Liver (tissue), 9 donors: ENCODE measurements around the gene RPTOR. TPM values are rescaled to one million over a fixed set of nuclear protein-coding genes. Genes with fewer than 3 reads are reported as not detected.

ENCODE experiments used
- DNase-seq: peaks from one replicate; pipeline ENCODE4 v3.0.0-alpha.2; 2017; ENCODE audit warnings: low spot score
- H3K27ac ChIP-seq, 2 donors: one replicate each; pipeline ENCODE4 v1.7.0; 2013; ENCODE audit warnings: inconsistent platforms in 2 of 2, low read length in 2 of 2, control low read depth in 1 of 2, low read depth in 1 of 2, mild to moderate bottlenecking in 1 of 2
- H3K27me3 ChIP-seq, 4 donors: one replicate each; pipeline versions ENCODE4 v1.6.1 to v1.7.0; 2013; ENCODE audit warnings: low read length in 3 of 4, inconsistent platforms in 1 of 4, mild to moderate bottlenecking in 1 of 4, moderate library complexity in 1 of 4; ENCODE audit not compliant: control insufficient read depth in 4 of 4, insufficient read depth in 4 of 4
- H3K36me3 ChIP-seq, 4 donors: one replicate each; pipeline versions ENCODE4 v1.6.1 to v1.7.0; 2013; ENCODE audit warnings: low read length in 3 of 4, mild to moderate bottlenecking in 3 of 4, low read depth in 1 of 4, moderate library complexity in 1 of 4; ENCODE audit not compliant: control insufficient read depth in 4 of 4, insufficient read depth in 3 of 4
- H3K4me1 ChIP-seq, 4 donors: one replicate each; pipeline versions ENCODE4 v1.6.1 to v1.7.0; 2013; ENCODE audit warnings: low read length in 3 of 4, mild to moderate bottlenecking in 3 of 4, moderate library complexity in 1 of 4; ENCODE audit not compliant: control insufficient read depth in 4 of 4, insufficient read depth in 4 of 4
- H3K4me3 ChIP-seq, 3 donors: one replicate each; pipeline versions ENCODE4 v1.6.1 to v1.7.0; 2013; ENCODE audit warnings: low read length in 3 of 3, control low read depth in 1 of 3, low read depth in 1 of 3, mild to moderate bottlenecking in 1 of 3
- H3K9ac ChIP-seq, 2 donors: one replicate each; pipeline ENCODE4 v1.7.0; 2013; ENCODE audit warnings: low read length in 2 of 2, mild to moderate bottlenecking in 2 of 2, moderate library complexity in 2 of 2, control low read depth in 1 of 2, low read depth in 1 of 2
- H3K9me3 ChIP-seq, 4 donors: one replicate each; pipeline versions ENCODE4 v1.6.1 to v1.7.0; 2013; ENCODE audit warnings: low read length in 3 of 4; ENCODE audit not compliant: control insufficient read depth in 4 of 4
- ATF3 ChIP-seq: IDR thresholded peaks from 2 replicates; pipeline ENCODE4 v1.6.1; 2016; ENCODE audit warnings: antibody characterized with exemption
- CTCF ChIP-seq: fragments of 150-350 bp; IDR thresholded peaks from 2 replicates; pipeline ENCODE4 v1.5.1; 2017; ENCODE audit warnings: improper control_type of control experiment, low read depth, low read length; ENCODE audit not compliant: missing input control
- EGR1 ChIP-seq, 2 donors: IDR thresholded peaks; 2 replicates each; pipeline ENCODE4 v1.6.1; 2016 to 2018; ENCODE audit warnings: antibody characterized with exemption in 2 of 2, low read depth in 2 of 2
- FOXA1 ChIP-seq: IDR thresholded peaks from 2 replicates; pipeline ENCODE4 v1.6.1; 2016; ENCODE audit warnings: antibody characterized with exemption
- FOXA2 ChIP-seq: IDR thresholded peaks from 2 replicates; pipeline ENCODE4 v1.6.1; 2016; ENCODE audit warnings: antibody characterized with exemption
- GABPA ChIP-seq, 2 donors: IDR thresholded peaks in 1 of 2; conservative IDR thresholded peaks in 1 of 2; 2 replicates each; pipeline ENCODE4 v1.6.1; 2016; ENCODE audit warnings: antibody characterized with exemption in 2 of 2, mild to moderate bottlenecking in 1 of 2, moderate library complexity in 1 of 2
- HNF4A ChIP-seq, 2 donors: conservative IDR thresholded peaks; 2 replicates each; pipeline ENCODE4 v1.6.1; 2016; ENCODE audit warnings: antibody characterized with exemption in 2 of 2, mild to moderate bottlenecking in 2 of 2
- HNF4G ChIP-seq: IDR thresholded peaks from 2 replicates; pipeline ENCODE4 v1.6.1; 2016; ENCODE audit warnings: antibody characterized with exemption
- MAX ChIP-seq: IDR thresholded peaks from 2 replicates; pipeline ENCODE4 v1.6.1; 2016; ENCODE audit warnings: antibody characterized with exemption
- RAD21 ChIP-seq, 2 donors: IDR thresholded peaks; 2 replicates each; pipeline ENCODE4 v1.6.1; 2016; ENCODE audit warnings: antibody characterized with exemption in 2 of 2, mild to moderate bottlenecking in 2 of 2
- RXRA ChIP-seq, 2 donors: IDR thresholded peaks; 2 replicates each; pipeline ENCODE4 v1.6.1; 2017 to 2018; ENCODE audit warnings: antibody characterized with exemption in 2 of 2, mild to moderate bottlenecking in 1 of 2
- SP1 ChIP-seq: IDR thresholded peaks from 2 replicates; pipeline ENCODE4 v1.6.1; 2018; ENCODE audit warnings: antibody characterized with exemption, mild to moderate bottlenecking
- TAF1 ChIP-seq: conservative IDR thresholded peaks from 2 replicates; pipeline ENCODE4 v1.6.1; 2016; ENCODE audit warnings: antibody characterized with exemption, mild to moderate bottlenecking
- YY1 ChIP-seq: IDR thresholded peaks from 2 replicates; pipeline ENCODE4 v1.6.1; 2016; ENCODE audit warnings: antibody characterized with exemption, mild to moderate bottlenecking
- WGBS: extraction: QIAGEN DNeasy Blood & Tissue Kit; methylation state at CpG from one replicate; pipeline ENCODE4 v1.1.7; 2013; 5-methylcytosine and 5-hydroxymethylcytosine counted together
- polyA plus RNA-seq, 2 donors: library from polyadenylated mRNA; stranded (reverse) in 1 of 2; unstranded in 1 of 2; fragments of 200-250 nt in 1 of 2; fragments of >200 nt in 1 of 2; fragmentation: Nextera tagmentation in 1 of 2; extraction: Ambion mirVana in 1 of 2; gene quantifications; one replicate each; pipeline versions ENCODE4 v1.2.1 to v1.2.3, GENCODE V29; 2013 to 2015
- total RNA-seq, 2 donors: library from RNA; depleted of rRNA; stranded (reverse); fragments of >200 nt; gene quantifications; one replicate each; pipeline ENCODE4 v1.2.3, GENCODE V29; 2014
- TF ChIP-seq, protein P1 (sequence below): IDR thresholded peaks from 2 replicates; pipeline ENCODE4 v1.6.1; 2016; ENCODE audit warnings: antibody characterized with exemption, mild to moderate bottlenecking
- TF ChIP-seq, protein P2 (sequence below): IDR thresholded peaks from 2 replicates; pipeline ENCODE4 v1.6.1; 2016; ENCODE audit warnings: antibody characterized with exemption
- donor health status: healthy.
- donor health status: healthy.
- donor health status: healthy.
- donor health status: healthy.
- donor health status: healthy.

RPTOR gene
- total and polyA plus RNA-seq, 4 donors: 4.8 to 25.4 (median 11.6) TPM

GRCh38 chr17:80861892-80862291 lies 317.3 kb downstream of the RPTOR start:
- TF ChIP-seq YY1 (no peak), RAD21 (IDR thresholded peaks at IDR 0.05) (peak in 1 of 2 donors; percentile 40), GABPA (IDR thresholded peaks at IDR 0.05 in 1 of 2, conservative IDR thresholded peaks at IDR 0.05 in 1 of 2) (no peak)
- TF ChIP-seq, protein P1, sequence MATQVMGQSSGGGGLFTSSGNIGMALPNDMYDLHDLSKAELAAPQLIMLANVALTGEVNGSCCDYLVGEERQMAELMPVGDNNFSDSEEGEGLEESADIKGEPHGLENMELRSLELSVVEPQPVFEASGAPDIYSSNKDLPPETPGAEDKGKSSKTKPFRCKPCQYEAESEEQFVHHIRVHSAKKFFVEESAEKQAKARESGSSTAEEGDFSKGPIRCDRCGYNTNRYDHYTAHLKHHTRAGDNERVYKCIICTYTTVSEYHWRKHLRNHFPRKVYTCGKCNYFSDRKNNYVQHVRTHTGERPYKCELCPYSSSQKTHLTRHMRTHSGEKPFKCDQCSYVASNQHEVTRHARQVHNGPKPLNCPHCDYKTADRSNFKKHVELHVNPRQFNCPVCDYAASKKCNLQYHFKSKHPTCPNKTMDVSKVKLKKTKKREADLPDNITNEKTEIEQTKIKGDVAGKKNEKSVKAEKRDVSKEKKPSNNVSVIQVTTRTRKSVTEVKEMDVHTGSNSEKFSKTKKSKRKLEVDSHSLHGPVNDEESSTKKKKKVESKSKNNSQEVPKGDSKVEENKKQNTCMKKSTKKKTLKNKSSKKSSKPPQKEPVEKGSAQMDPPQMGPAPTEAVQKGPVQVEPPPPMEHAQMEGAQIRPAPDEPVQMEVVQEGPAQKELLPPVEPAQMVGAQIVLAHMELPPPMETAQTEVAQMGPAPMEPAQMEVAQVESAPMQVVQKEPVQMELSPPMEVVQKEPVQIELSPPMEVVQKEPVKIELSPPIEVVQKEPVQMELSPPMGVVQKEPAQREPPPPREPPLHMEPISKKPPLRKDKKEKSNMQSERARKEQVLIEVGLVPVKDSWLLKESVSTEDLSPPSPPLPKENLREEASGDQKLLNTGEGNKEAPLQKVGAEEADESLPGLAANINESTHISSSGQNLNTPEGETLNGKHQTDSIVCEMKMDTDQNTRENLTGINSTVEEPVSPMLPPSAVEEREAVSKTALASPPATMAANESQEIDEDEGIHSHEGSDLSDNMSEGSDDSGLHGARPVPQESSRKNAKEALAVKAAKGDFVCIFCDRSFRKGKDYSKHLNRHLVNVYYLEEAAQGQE: no peak
- H3K36me3 ChIP-seq: no peaks in the 10 kb centered on the region

GRCh38 chr17:80862481-80862961 lies 317.9 kb downstream of the RPTOR start:
- Histone ChIP-seq H3K9ac (no peak overlapping the region), H3K4me1 (no peaks in the 10 kb centered on the region), H3K27me3 (no peaks in the 10 kb centered on the region), H3K36me3 (no peaks in the 10 kb centered on the region), H3K4me3 (no peak overlapping the region), H3K9me3 (no peaks in the 10 kb centered on the region), H3K27ac (no peak overlapping the region)
- no peak for TF ChIP-seq TAF1
- 95% methylated on average over 20 of the region's 20 CpGs for WGBS
- DNase-seq: no peak

More at GRCh38 chr17:80861892-80862291, 317.3 kb downstream of the RPTOR start:
- no peak overlapping the region for H3K4me3 ChIP-seq
- H3K27ac ChIP-seq: no peak overlapping the region
- DNase-seq: no peak
- H3K4me1 ChIP-seq: no peaks in the 10 kb centered on the region
- no peak overlapping the region for H3K9ac ChIP-seq
- 86% methylated on average over 8 of the region's 8 CpGs for WGBS
- H3K27me3 ChIP-seq: no peaks in the 10 kb centered on the region
- H3K9me3 ChIP-seq: no peaks in the 10 kb centered on the region

DNA sequence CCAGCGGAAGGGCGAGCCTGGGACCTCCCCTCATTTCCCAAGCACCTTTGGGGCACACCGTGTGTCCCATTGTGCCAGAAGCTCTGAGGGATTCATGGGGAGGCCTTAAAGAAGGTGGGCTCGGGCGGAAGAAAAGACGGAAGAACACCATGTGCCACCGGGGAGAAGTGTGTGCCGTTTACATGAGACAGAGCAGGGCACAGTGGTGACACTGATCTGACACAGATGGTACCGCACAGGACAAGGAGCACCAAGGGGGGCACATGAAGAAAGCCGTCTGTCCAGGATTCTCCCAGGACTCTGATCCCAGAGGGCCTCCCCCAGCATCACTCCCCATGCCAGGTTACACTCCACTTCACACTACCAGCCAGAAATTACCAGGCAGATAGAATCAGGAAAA lies 318.3 kb downstream of the RPTOR start:
- WGBS: 98% methylated on average over 10 of the region's 10 CpGs
- TF ChIP-seq MAX (no peak), GABPA (IDR thresholded peaks at IDR 0.05 in 1 of 2, conservative IDR thresholded peaks at IDR 0.05 in 1 of 2) (no peak), SP1 (no peak), YY1 (no peak), HNF4A (conservative IDR thresholded peaks at IDR 0.05) (no peak), TAF1 (no peak), FOXA1 (no peak), RAD21 (IDR thresholded peaks at IDR 0.05) (no peak), ATF3 (no peak), RXRA (IDR thresholded peaks at IDR 0.05) (no peak), EGR1 (IDR thresholded peaks at IDR 0.05; ENCODE audit: low read depth in 2 of 2) (no peak), HNF4G (no peak), CTCF (no peak), FOXA2 (no peak)
- TF ChIP-seq, protein P2, sequence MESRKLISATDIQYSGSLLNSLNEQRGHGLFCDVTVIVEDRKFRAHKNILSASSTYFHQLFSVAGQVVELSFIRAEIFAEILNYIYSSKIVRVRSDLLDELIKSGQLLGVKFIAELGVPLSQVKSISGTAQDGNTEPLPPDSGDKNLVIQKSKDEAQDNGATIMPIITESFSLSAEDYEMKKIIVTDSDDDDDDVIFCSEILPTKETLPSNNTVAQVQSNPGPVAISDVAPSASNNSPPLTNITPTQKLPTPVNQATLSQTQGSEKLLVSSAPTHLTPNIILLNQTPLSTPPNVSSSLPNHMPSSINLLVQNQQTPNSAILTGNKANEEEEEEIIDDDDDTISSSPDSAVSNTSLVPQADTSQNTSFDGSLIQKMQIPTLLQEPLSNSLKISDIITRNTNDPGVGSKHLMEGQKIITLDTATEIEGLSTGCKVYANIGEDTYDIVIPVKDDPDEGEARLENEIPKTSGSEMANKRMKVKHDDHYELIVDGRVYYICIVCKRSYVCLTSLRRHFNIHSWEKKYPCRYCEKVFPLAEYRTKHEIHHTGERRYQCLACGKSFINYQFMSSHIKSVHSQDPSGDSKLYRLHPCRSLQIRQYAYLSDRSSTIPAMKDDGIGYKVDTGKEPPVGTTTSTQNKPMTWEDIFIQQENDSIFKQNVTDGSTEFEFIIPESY: no peak
- TF ChIP-seq, protein P1: no peak
- H3K36me3 ChIP-seq: no peaks in the 10 kb centered on the region
- no peak for DNase-seq
- H3K9ac ChIP-seq: no peak overlapping the region
- H3K4me1 ChIP-seq: peaks cover 0 to 3% (median 2%) of the 10 kb centered on the region in 4 donors
- H3K4me3 ChIP-seq: no peak overlapping the region
- H3K27ac ChIP-seq: no peak overlapping the region
- H3K9me3 ChIP-seq: no peaks in the 10 kb centered on the region
- no peaks in the 10 kb centered on the region for H3K27me3 ChIP-seq
